Activated CD4-positive, alpha-beta T cell treated with anti-CD3 and anti-CD28 coated beads for 1 hour (primary cell): Measurements from ENCODE around the gene NEIL1.
"Not testable (repeated sequence)": the region's sequence is repeated elsewhere in the genome, so short reads cannot be mapped to it uniquely, and the experiment has no call there.

Experiments
- DNase-seq: peaks from one replicate; pipeline ENCODE4 v3.0.0-alpha.2; 2020

Gene NEIL1

DNA sequence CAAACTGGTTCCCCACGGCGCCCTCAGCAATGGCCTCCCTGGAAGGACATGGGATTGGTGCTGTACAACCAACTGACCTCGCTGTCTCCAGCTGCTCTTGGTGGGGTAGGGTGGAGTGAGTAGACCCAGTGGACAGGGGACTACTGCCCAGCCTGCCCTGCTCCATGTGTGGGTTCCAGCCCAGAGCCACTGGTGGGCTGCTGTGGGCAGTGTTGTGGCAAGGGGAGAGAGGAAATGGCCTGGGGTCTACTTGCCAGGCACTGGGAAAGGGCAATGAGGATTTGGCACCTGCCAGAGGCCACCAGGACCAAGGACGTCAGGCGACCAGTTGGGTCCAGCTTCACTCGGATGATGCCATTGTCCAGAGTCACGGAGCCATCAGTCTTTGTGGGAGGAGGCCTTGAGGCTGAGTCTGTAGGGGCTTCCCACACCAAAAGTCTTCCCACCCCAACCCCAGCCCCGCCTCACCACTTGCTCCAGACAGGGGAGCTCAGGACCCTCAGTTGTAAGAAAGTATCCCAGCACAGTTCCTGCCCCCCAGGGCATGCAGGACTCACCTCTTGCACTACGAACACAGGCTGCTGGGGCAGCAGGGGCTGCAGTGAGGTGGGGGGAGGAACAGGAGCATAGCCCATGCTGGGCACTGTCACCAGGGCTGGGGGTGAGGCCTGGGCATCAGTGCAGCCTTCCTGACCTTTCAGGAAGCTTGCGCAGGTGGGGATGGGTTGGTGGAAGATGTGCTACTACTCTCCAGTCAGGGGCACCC lies 12.1 kb downstream of the NEIL1 start:
- DNase-seq = no peak

DNA sequence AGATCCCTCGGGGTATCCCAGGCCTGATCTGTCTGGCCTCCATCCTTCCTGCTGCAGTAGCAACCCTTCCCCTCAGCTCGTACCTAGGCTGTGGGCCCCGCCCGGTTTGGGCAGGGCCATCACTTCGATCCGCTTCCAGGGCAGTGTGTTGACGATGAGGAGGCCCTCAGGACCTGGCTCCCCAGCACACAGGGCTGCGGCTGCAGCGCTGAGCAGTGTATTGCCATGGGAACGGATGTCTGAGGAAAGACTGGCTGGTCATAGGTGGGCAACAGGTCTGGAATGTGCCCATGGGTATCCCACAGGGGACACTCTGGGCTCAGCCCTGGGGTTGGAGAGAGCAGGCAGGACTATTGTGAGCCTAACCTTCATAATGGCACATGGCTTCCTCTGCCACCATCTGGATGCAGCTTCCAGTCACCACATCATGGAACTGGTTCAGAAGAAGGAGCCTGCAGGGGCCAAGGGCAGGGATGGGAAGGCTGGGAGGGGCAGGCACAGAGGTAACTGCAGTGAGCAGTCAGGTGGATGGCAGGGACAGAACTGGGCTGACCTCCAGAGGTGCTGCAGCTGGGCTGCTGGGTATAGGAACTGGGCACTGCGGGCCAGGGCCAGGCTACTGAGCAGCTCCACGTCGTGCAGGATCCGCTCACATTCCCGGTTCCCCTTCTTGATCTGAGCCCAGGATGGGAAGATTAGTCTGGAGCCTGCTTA lies 12.9 kb downstream of the NEIL1 start:
- no peak for DNase-seq

DNA sequence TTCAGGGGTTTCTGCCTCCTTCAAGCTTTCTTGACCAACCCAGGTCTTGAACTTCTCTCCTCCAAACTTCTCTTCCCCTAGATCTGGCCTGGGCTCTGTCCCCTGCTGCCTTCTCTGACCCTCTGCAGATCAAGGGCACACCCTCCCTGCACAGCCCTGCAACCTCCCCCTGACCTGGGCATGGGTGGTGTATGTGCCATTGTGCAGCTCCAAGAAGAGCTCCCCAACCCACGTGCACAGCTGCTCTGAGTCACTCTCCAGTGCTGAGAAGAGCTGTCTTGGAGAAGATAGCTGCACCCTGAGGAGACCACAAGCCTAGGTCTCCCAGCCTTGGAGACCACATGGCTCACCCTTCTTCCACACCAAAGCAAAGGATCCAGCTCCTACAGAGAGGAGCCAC lies 13.6 kb downstream of the NEIL1 start:
- no peak for DNase-seq

DNA sequence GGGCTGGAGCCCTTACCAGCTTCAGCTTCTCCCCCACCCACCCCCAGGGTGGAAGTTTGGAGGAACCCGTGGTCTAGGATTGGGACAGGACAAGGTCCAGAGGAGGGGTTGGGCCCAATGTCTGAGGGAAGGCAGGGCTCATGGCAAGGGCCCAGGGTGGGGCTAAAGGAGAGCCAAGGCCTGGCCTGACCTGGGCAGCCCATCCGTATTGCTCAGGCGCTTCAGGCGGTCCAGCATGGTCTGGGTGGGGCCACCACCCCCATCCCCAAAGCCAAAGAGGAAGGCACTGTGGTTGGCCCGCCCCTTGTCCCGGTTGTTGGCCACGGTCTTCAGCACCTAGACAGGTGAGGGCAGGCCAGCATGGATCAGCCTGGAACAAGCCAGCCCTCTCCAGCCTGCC lies 14.0 kb downstream of the NEIL1 start:
- DNase-seq = no peak

DNA sequence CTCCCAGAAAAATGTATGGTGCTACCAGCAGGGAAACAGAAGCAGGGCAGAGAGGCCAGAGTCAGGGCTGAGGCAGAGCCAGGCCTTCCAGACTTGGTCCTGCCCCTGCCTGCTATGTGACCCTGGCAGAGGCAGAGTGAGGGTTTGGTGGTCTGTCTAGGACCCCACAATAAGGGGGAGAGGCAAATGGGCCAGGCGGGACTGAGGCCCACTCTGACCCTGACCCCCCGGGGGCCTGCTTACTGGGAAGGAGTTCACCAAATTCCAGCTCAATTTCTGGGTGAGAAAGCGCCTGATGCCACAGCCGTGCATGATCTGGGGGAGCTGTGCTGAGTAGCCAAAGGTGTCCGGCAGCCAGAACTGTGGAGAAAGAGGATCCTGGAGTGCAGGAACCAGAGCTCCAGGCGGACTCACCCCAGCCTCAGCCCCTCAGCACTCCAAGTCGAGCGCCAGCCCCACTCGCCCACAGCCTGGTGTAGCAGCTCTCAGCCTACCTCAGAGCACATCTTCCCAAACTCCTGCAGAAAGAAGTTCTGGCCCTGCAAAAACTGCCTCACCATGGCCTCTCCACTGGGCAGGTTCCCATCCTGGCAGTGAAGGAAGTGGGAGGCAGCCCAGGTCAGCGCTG lies 14.6 kb downstream of the NEIL1 start:
- DNase-seq = no peak

DNA sequence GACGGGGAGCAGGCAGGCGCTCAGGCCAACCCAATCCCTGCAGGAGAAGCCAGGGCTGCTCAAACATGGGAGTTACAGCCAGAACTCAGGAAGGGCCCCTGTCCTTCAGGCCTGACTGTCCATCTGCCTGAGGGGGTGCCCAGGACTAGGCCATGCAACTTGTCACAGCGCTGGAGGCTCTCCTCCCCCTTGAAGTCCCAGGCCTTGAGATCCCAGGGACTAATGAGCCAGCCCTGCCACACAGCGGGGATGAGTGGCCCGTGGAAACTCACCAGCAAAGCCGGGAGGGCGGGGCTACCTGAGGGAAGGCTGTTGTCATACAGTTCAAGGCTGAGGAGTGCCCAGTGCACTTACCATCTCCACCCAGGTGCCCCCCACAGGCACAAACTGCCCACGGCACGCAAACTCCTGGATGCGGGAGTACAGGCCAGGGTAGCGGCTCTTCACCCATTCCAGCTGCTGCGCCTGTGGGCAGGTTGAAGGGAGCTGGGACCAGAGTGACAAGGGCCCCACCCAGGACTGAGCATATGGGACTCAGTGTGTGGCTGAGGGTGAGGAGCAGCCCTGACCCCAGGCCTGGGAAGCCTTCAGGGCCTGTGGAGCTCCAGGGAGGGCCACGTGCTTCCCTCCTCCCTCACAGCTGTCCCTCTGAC lies 15.3 kb downstream of the NEIL1 start:
- DNase-seq = no peak

DNA sequence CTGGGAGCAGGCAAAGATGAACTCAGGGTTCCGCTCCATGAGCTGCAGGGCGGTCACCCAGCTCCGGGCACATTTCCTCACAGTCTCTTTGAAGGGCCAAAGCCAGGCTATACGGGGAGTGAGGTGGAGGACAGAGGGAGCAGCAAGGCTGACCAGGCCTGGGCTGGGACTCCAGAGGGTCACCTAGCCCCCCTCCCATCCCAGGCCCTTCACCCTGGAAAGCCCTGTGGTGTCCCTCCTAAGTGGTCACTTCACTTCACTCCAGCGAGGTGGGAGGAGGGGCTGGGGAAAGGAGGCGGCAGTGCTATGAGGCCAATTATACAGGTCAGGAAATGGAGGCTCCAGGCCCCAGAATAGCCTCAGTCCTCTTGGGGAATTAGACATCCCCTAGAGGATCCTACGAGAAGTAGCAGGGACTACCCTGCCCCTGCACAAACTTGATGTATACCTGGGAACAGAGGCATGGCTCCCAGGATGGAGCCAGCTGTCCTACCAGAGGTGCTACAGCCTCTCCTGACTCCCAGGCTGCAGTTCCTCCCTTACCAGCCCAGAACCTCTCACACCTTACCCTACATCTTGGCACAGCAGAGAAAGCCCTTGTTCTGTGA lies 15.9 kb downstream of the NEIL1 start:
- no peak for DNase-seq

DNA sequence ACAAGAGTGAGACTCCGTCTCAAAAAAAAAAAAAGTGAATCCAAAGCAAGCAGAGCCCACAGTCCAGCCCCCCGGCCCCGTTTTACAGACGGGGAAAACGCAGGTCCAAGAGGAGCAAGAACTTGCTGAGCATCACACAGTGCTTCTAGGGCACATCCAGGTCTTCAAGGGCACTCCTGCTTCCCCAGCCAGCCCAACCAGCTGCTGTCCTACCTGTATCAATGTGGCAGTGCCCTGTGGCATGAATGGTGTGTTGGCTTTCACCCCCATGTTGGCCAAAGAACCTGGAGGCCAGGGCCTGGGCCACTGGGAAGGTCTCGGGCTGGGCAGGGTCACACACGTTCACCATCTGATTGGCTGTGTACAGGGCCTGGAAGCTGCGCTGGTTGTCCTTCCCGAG lies 16.9 kb downstream of the NEIL1 start:
- no peak for DNase-seq

DNA sequence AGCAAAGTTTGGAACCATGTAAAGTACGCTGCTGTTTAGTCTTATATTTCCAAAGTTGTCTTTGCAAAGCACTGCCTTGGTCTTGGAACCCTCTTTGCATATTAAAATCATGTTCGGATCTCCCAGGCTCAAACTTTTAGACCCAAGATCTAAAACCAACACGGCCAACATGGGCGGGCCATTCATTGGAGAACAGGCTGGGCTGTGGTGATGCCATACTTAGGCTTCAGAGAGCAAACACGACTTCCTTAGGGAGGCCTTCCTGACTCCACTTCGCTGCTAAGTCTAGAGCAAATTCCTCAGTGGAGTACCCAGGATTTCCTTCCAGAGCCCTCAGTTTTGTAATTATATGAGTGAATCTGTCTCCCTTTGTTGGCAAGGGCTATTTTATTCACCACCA lies 18.0 kb downstream of the NEIL1 start:
- no peak for DNase-seq

DNA sequence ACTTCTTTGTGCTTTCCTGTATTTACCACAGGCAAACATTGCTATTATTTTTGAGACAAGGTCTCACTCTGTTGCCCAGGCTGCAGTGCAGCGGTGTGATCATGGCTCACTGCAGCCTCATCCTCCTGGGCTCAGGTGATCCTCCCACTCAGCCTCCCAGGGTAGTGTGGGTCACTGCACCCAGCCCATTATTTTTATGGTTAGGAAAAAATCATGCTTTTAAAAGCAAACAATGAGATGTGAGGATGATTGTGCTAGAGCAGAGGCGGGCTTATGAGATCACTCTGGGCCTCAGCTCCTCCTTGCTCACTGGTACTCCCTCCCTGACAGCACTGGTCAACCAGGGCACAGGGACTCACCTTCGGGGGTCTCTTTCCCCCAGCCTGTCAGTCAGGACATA lies 19.3 kb downstream of the NEIL1 start:
- DNase-seq = no peak

DNA sequence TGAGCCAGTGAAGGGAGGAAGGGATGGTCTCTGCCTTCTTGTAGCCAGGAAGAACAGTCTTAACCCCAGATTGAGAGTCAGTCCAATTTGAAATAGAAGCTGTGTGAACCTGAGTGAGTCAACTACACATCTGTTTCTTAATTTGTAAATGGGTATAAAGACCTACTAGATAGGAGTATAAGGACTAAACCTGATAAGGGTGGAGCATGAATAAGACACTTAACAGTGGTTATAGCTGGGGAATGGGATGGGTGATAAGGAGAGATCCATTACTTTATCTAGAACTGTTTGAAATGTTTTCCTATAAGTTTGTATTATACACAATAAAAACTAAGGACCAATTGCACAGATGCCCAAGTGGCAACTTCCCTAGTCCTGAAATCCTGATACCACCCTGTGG lies 20.2 kb downstream of the NEIL1 start:
- no peak for DNase-seq

DNA sequence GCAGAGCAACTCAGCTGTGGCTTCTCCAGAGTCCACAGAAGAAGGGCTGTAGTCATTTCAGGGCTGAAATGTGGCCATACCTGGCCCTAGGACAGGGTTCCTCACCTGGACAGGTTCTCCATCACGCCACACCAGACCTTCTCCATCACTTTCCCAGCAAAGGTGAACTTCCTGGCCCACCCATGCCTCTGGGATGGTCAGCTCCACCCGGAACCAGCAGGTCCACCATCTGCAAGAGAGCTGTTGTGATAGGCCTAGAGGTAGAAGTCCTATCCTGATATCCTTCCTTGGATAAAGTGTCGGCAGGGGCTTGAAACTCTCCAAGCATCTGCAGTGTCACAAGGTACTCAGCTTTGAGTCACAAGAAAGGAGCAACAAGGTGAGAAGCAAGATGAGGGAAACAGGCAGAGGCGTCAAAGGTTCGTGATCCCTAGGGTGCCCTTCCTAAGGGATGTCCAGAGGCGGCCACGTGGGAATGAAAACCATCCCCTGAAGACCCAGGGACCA lies 20.6 kb downstream of the NEIL1 start:
- no peak for DNase-seq

DNA sequence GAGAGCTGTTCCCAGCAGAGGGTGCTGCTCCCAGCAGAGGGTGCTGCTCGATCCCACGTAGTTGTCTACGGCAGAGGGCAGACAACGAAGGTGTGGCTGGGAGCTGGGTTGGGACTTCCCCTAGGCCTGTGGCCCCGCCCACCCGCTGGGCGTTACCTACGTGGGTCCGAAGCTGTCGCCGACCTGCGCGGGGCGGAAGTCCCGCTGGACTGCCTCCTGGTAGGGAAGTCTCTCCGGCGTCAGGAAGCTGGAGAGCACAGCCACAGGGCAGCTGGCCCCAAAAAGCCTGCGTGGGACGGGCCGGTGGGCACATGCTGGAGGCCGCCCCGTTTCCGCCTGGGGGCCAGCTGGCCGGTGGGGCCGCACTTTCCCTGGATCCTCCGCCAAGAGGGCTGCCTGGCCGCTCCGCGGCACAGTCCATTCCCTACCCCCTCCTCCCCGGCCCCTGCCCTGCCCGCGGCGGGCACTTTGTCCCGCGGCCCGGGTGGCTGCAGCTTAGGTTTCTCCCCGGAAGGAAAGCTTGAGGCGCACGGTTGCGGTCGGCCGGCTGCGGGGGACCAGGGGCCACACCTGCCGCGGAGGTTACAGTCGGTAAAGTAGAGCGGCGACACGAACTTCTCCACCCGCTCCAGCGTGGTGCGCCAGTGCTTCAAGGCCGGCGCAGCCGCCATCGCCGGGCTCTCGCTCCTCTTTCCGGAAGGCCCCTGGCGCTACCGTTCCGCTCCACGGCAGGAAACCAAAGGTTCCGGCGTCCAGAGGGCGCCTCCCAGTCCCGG lies 21.3 kb downstream of the NEIL1 start, which contains the start of gene MAN2C1:
Gene MAN2C1, minus strand, starts transcription at position 695 of the 776 bp plus-strand sequence. Its CDS starts 24 bp downstream, at position 671.
- peak; percentile 81 for DNase-seq

DNA sequence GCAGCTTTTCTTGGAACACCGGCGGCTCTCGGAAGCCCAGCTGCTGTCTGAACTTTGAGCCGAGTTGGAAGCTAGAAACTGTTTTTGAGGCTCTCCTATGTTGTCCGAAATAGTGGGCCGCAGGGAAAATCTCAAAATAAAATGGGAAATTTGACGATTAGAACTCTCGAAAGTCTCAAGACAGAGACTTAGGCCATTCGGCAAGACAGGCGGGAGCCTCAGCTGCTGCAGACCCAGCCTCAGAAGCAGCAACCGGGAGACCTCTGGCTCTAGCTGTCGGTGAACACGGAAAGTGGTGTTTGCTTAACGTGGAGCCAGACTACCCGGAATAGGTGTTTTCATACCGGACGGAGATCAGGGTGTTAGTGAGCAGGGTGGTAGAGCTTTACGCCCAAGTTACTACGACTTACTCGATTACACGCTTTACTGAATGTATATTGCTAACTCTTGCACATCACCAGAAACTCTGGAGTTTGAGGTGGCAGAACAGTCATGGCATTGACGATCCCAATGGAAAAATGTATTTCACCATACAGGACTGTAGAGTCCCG lies 21.9 kb downstream of the NEIL1 start:
- DNase-seq = no peak

DNA sequence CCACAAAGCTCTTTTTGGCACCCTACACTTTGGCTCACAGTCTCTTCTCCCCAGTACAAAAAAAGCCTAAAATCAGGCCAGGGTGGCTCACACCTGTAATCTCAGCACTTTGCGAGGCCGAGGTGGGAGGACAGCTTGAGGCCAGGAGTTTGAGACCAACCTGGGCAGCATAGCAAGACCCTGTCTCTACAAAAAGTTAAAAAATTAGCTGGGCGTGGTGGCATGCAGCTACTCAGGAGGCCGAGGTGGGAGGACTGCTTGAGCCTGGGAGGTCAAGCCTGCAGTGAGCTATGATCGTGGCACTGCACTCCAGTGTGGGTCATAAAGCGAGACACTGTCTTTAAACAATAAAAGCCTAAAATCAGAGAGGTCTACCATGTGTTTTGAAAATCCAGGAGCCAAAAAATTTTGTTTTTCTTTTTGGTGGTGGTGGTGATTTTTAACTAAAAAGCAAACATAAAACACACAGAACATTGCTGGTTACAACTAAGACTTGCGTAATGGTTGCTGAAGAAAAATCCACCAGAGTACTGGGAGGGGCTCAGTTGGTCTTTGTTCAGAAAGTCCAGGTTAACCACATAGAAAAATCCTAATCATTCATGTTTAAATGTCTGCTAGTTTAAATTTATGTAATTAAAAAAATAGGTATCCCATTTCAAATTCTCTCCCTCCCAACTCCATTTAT lies 23.2 kb downstream of the NEIL1 start:
- no peak for DNase-seq

DNA sequence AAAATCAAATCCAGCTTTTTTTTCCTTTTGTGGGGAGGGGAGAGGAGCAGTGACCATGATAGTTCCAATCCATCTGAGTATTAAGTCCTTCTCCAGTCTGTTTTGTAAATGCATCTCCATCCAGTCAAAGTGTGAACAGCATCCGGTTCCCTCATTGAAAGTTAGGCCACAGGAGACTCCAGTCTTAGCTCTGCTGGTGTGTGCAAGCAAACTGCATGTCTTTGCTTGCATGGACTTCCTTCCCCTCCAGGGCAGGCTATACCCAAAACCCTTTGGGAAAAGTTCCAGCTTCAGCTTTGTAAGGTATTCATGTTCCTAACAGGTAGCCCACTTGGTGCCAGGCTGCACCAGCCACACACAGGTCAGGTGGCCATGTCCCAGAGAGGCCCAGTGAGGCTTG lies 24.6 kb downstream of the NEIL1 start:
- DNase-seq = no peak

DNA sequence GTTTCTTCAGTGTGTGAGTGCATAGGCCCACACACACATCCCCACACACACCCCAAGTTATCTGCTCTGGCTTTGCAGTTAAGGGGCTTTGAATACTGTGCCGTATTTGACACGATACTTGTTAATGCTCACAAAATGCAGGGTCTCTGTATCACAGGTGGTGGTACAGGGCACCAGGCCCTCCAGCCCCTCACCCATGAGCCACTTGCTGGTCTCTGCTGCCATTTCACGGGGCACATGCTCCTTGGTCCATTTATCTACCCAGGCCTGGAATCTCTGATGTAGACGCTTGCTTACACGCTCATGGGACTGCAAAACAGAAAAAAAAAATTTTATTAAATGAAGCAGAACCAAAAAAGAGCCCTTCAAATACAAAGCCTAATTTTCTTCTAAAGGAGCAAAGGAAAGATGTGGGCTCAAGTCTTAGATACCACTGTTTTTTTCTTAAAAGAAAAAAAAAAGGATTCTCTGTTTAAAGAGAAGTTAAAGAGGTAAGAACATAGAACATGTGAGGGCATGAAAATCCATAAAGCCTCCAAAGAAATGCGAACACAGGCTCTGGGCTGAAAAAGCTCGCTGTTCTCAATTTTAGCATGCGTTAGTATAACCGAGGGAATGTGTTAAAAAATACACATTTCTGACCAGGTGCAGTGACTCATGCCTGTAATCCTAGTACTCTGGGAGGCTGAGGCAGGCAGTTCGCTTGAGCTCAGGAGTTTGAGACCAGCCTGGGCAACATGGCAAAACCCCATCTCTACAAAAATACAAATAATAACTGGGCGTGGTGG lies 25.3 kb downstream of the NEIL1 start:
- no peak for DNase-seq

DNA sequence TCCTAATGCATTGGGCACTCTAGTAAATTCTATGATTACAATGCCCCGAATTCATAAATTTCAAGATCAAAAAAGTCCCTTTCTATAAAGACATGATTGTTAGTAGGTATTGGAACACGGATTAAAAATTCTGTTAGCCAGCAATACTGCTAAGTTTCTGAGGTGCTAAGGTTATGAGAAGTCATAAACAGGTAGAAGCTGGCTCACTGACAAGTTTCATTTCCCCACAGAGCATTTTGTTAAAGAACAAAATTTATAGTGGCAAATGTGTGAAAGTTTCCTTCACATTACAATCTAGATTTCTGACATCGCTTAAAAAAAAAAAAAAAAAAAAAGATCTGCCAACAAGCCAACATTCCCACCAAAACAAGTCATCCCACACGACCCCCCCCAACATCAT lies 33.9 kb downstream of the NEIL1 start:
- no peak for DNase-seq

DNA sequence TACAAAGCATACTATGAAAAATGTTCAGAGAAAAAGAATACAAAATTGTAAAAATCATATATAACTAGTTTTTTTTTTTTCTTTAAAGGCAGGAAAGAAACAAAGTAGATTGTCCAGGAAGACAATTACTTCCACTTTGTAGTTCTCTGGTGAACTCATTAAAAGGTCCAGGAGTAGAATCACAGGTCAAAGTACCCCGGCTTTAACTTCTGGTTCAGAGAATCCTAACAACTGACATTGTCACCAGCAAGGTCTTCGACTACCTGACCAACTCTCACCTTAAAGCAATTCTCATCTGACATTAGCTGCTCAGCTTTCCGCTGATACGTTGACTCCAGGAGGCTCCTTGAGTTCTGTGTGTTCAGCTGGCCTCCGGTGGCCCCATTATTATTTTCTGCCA lies 37.1 kb downstream of the NEIL1 start:
- DNase-seq = not testable (repeated sequence)

DNA sequence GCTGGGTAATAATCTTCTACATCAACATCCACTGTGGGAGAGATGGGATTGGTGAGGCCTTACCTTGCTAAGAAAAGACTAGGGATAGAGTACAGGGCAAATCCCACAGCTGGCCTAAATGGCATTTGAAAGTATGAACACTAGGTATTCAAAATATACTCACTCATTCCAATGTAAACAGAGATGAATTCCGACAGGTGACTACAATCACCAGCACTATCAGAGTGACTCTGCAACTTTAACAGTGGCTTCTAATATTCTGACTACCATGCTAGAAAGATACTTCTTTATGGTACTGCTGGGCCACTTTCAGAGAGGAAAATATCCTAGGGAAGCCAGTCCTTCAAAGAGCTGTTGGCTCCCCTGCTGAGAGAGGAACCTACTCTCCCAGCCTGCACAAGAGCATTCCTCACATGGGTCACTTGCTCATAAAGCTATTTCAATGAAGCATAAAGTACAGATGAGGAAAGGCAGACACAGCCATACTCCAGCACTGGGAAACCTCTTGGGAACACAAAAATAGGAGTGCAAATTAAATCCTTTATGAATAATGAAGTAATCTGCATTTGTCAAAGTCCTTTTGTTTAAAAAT lies 43.0 kb downstream of the NEIL1 start:
- DNase-seq = no peak
